Calu3 (cell line): Measurements from ENCODE around the gene PAX3. TPM values are rescaled to one million over a fixed set of nuclear protein-coding genes. Genes with fewer than 3 reads are reported as not detected.

ENCODE experiments used
- BruUV-seq: library from RNA; stranded (reverse); fragments of 400-500 nt; replicated peaks from 2 replicates; lab custom pipeline; 2021; lab: Mats Ljungman, UMichigan
- CTCF ChIA-PET: fragments of 300-600 bp; sonication (Branson Sonifier 250); formaldehyde crosslinking; loops from one replicate; lab custom pipeline; 2022; ENCODE audit warnings: antibody characterized with exemption; lab: Charles Lee
- DNase-seq: peaks from one replicate; pipeline ENCODE4 v3.0.0; 2022
- H3K27ac Mint-ChIP-seq: one replicate; pipeline ENCODE4 v1.8.0; 2022; ENCODE audit warnings: mixed read lengths; ENCODE audit not compliant: unreplicated experiment
- H3K27me3 Mint-ChIP-seq: one replicate; pipeline ENCODE4 v1.8.0; 2022; ENCODE audit warnings: mixed read lengths; ENCODE audit not compliant: unreplicated experiment
- H3K36me3 Mint-ChIP-seq: one replicate; pipeline ENCODE4 v1.8.0; 2022; ENCODE audit warnings: mild to moderate bottlenecking, moderate library complexity, mixed read lengths; ENCODE audit not compliant: insufficient read depth, unreplicated experiment
- H3K4me1 Mint-ChIP-seq: one replicate; pipeline ENCODE4 v1.8.0; 2022; ENCODE audit warnings: mild to moderate bottlenecking, low read depth, mixed read lengths; ENCODE audit not compliant: unreplicated experiment
- H3K4me3 Mint-ChIP-seq: one replicate; pipeline ENCODE4 v1.8.0; 2022; ENCODE audit warnings: mild to moderate bottlenecking, low read depth, moderate library complexity, mixed read lengths; ENCODE audit not compliant: unreplicated experiment
- H3K9me3 Mint-ChIP-seq: one replicate; pipeline ENCODE4 v1.8.0; 2022; ENCODE audit warnings: low read depth, mixed read lengths; ENCODE audit not compliant: unreplicated experiment
- intact Hi-C: fragments of 100-400 bp; cut with micrococcal nuclease; formaldehyde crosslinking; loops from one replicate; pipeline ENCODE4 v1.10.0; 2022; ENCODE audit not compliant: unreplicated experiment
- total RNA-seq: library from RNA; stranded (reverse); gene quantifications from 2 replicates; pipeline ENCODE4 v1.2.3, GENCODE V29; 2022
- TF ChIP-seq, protein P1 (sequence below): fragments of 200-600 bp; IDR thresholded peaks from one replicate; pipeline ENCODE4 v1.8.0; 2022; ENCODE audit warnings: antibody characterized with exemption; ENCODE audit not compliant: unreplicated experiment

Gene PAX3
- total RNA-seq, 1 experiment from 2014 or later: not detected

- Mint-ChIP-seq H3K9me3 (peaks cover 5% of the 10 kb centered on the region), H3K4me3 (no peak overlapping the region), H3K27ac (no peak overlapping the region), H3K36me3 (no peaks in the 10 kb centered on the region), H3K27me3 (peaks cover 88% of the 10 kb centered on the region), H3K4me1 (no peaks in the 10 kb centered on the region)
- TF ChIP-seq, protein P1, sequence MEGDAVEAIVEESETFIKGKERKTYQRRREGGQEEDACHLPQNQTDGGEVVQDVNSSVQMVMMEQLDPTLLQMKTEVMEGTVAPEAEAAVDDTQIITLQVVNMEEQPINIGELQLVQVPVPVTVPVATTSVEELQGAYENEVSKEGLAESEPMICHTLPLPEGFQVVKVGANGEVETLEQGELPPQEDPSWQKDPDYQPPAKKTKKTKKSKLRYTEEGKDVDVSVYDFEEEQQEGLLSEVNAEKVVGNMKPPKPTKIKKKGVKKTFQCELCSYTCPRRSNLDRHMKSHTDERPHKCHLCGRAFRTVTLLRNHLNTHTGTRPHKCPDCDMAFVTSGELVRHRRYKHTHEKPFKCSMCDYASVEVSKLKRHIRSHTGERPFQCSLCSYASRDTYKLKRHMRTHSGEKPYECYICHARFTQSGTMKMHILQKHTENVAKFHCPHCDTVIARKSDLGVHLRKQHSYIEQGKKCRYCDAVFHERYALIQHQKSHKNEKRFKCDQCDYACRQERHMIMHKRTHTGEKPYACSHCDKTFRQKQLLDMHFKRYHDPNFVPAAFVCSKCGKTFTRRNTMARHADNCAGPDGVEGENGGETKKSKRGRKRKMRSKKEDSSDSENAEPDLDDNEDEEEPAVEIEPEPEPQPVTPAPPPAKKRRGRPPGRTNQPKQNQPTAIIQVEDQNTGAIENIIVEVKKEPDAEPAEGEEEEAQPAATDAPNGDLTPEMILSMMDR: no peak
- intact Hi-C loops: no loop called here
- BruUV-seq: no TSS peak
- no peak for DNase-seq
- CTCF ChIA-PET: no interaction called here
These were observed 1.2 kb downstream of the PAX3 start for GRCh38 chr2:222297600-222297935.

GRCh38 chr2:222296911-222297599 lies 1.7 kb downstream of the PAX3 start:
- DNase-seq: no peak
- TF ChIP-seq, protein P1: no peak
- no TSS peak for BruUV-seq
- CTCF ChIA-PET: no interaction called here
- intact Hi-C loops: no loop called here
- H3K36me3 Mint-ChIP-seq: no peaks in the 10 kb centered on the region
- H3K4me1 Mint-ChIP-seq: no peaks in the 10 kb centered on the region
- no peak overlapping the region for H3K27ac Mint-ChIP-seq
- H3K9me3 Mint-ChIP-seq: peaks cover 5% of the 10 kb centered on the region
- no peak overlapping the region for H3K4me3 Mint-ChIP-seq
- H3K27me3 Mint-ChIP-seq: peaks cover 88% of the 10 kb centered on the region

- Mint-ChIP-seq H3K27me3 (peaks cover 89% of the 10 kb centered on the region), H3K27ac (no peak overlapping the region), H3K4me1 (no peaks in the 10 kb centered on the region), H3K4me3 (no peak overlapping the region), H3K9me3 (peaks cover 5% of the 10 kb centered on the region), H3K36me3 (no peaks in the 10 kb centered on the region)
- TF ChIP-seq, protein P1: no peak
- CTCF ChIA-PET: no interaction called here
- BruUV-seq: no TSS peak
- intact Hi-C loops: no loop called here
- no peak for DNase-seq
These were observed 2.5 kb downstream of the PAX3 start for GRCh38 chr2:222296311-222296741.

- Mint-ChIP-seq H3K9me3 (peaks cover 5% of the 10 kb centered on the region), H3K36me3 (no peaks in the 10 kb centered on the region), H3K27me3 (peaks cover 89% of the 10 kb centered on the region), H3K4me3 (no peak overlapping the region), H3K27ac (no peak overlapping the region), H3K4me1 (no peaks in the 10 kb centered on the region)
- intact Hi-C loops: no loop called here
- TF ChIP-seq, protein P1: no peak
- CTCF ChIA-PET: no interaction called here
- DNase-seq: no peak
- BruUV-seq: no TSS peak
These were observed 3.3 kb downstream of the PAX3 start for GRCh38 chr2:222295368-222296062.
